Neural crest cell (in vitro differentiated cells): ENCODE measurements around the gene CYP2D6. TPM values are rescaled to one million over a fixed set of nuclear protein-coding genes. Genes with fewer than 3 reads are reported as not detected.

Experiments used
- DNase-seq: peaks from one replicate; pipeline ENCODE4 v3.0.0; 2021; ENCODE audit warnings: low read depth, mixed read lengths, low spot score
- H3K27ac Mint-ChIP-seq: one replicate; pipeline ENCODE4 v1.8.0; 2021; ENCODE audit warnings: mild to moderate bottlenecking, mixed read lengths; ENCODE audit not compliant: unreplicated experiment
- H3K27me3 Mint-ChIP-seq: 2 replicates; pipeline ENCODE4 v1.8.0; 2021; ENCODE audit warnings: low read depth, mild to moderate bottlenecking, mixed read lengths
- H3K36me3 Mint-ChIP-seq: 2 replicates; pipeline ENCODE4 v1.8.0; 2021; ENCODE audit warnings: low read depth, mild to moderate bottlenecking, mixed read lengths
- H3K4me1 Mint-ChIP-seq: 2 replicates; pipeline ENCODE4 v1.8.0; 2021; ENCODE audit warnings: mixed read lengths
- H3K4me3 Mint-ChIP-seq: one replicate; pipeline ENCODE4 v1.8.0; 2021; ENCODE audit warnings: mild to moderate bottlenecking, mixed read lengths
- H3K9me3 Mint-ChIP-seq: 2 replicates; pipeline ENCODE4 v1.8.0; 2021; ENCODE audit warnings: mixed read lengths
- total RNA-seq: library from RNA; stranded (reverse); gene quantifications from 2 replicates; pipeline ENCODE4 v1.2.1, GENCODE V29; 2021
- TF ChIP-seq, protein P1 (sequence below): fragments of 200-600 bp; sonication (generic); conservative IDR thresholded peaks from 2 replicates; pipeline ENCODE4 v1.5.0; 2021; ENCODE audit warnings: antibody characterized with exemption, mild to moderate bottlenecking

CYP2D6 gene
- total RNA-seq, 1 donor from 2014 or later = 3.7 TPM

DNA sequence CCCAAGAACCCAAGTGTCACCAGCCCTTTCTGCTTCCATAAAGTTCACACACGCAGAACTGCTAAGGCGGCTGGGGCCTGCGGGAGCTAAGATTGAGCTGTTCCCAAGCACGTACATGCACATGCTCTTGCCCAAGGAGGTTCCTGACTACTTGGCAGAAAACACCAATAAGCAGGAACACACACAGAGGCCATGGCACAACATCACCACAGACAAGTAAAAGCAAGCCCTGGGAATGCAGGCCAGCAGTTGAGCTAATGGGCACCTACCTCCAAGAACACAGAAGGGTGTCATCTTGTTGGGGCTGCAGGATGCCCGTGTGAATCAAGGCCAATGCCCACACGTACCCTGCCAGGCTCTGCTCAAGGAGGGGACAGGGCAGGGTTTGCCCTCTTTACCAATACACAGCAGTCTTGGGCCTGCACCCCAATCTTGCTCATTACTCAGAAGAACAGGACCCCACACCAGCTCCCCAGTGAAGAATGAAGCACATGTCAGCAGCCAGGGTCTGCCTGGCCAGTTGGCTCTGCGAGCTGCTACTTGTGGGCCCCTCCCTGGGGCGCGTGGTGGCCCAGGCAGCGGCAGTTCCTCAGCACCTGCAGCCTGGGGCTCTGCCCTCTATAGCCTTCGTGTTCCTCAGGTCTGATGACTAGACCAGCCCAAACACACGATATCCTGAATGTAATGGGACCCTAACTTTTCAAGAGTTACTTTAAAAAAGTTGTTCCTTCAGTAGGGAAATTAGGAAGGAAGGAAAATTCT, 32.3 kb upstream of the CYP2D6 start:
- no peak overlapping the region for H3K27ac Mint-ChIP-seq
- no peaks in the 10 kb centered on the region for H3K36me3 Mint-ChIP-seq
- no peaks in the 10 kb centered on the region for H3K9me3 Mint-ChIP-seq
- TF ChIP-seq, protein P1, sequence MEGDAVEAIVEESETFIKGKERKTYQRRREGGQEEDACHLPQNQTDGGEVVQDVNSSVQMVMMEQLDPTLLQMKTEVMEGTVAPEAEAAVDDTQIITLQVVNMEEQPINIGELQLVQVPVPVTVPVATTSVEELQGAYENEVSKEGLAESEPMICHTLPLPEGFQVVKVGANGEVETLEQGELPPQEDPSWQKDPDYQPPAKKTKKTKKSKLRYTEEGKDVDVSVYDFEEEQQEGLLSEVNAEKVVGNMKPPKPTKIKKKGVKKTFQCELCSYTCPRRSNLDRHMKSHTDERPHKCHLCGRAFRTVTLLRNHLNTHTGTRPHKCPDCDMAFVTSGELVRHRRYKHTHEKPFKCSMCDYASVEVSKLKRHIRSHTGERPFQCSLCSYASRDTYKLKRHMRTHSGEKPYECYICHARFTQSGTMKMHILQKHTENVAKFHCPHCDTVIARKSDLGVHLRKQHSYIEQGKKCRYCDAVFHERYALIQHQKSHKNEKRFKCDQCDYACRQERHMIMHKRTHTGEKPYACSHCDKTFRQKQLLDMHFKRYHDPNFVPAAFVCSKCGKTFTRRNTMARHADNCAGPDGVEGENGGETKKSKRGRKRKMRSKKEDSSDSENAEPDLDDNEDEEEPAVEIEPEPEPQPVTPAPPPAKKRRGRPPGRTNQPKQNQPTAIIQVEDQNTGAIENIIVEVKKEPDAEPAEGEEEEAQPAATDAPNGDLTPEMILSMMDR = no peak
- no peak for DNase-seq
- H3K4me3 Mint-ChIP-seq = no peak overlapping the region
- no peaks in the 10 kb centered on the region for H3K27me3 Mint-ChIP-seq
- H3K4me1 Mint-ChIP-seq = peaks cover 5% of the 10 kb centered on the region

GRCh38 chr22:42160830-42161696, 30.5 kb upstream of the CYP2D6 start:
- H3K36me3 Mint-ChIP-seq = no peaks in the 10 kb centered on the region
- peaks cover 5% of the 10 kb centered on the region for H3K4me1 Mint-ChIP-seq
- H3K27ac Mint-ChIP-seq = no peak overlapping the region
- DNase-seq = no peak
- no peaks in the 10 kb centered on the region for H3K27me3 Mint-ChIP-seq
- no peaks in the 10 kb centered on the region for H3K9me3 Mint-ChIP-seq
- H3K4me3 Mint-ChIP-seq = peak overlapping the region; percentile 44
- TF ChIP-seq, protein P1 = no peak

DNA sequence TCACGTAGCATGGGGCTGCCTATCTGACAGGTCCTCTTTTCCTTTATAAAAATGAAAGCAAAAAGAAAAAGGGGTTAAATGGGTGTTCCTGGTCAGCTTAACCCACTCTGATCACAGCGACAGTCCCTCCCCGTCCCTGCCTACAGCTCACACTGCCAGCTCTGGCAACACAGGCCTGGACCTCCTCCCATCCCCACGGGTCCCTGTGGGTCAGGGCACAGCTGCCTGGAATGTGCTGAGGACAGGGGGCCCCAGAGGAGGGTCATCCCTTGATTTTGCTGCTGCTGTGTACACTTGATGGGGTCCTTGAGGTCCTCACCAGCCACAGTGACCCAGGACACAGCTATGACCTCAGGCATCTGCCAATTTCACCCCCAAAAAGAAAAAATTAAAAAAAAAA, 29.6 kb upstream of the CYP2D6 start:
- no peak for DNase-seq
- no peaks in the 10 kb centered on the region for H3K9me3 Mint-ChIP-seq
- TF ChIP-seq, protein P1 = no peak
- H3K27ac Mint-ChIP-seq = no peak overlapping the region
- H3K4me3 Mint-ChIP-seq = no peak overlapping the region
- peaks cover 5% of the 10 kb centered on the region for H3K4me1 Mint-ChIP-seq
- no peaks in the 10 kb centered on the region for H3K36me3 Mint-ChIP-seq
- no peaks in the 10 kb centered on the region for H3K27me3 Mint-ChIP-seq

DNA sequence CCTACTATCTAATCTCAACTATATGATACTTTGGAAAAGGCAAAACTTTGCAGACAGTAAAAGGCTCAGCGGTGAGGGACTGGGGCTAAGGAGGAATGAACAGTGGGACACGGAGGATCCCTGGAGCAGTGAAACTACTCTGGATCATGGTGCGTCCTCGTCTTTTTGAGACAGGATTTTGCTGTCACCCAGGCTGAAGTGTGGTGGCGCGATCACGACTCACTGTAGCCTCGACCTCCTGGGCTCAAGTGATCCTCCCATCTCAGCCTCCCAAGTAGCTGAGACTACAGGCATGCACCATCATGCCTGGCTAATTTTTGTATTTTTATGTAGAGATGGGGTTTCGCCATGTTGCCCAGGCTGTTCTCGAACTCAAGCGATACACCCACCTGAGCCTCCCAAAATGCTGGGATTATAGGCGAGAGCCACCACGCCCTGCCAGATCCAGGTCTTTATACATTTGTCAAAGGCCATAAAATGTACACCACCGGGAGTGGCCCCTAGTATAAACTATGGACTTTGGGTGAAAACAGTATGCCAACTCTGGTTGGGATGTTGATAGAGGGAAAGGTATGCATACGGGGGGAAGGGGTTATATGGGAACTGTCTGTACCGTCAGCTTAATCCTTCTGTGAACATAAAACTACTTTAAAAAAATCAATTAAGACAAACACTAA, 28.0 kb upstream of the CYP2D6 start:
- Mint-ChIP-seq H3K27me3 (no peaks in the 10 kb centered on the region), H3K4me3 (no peak overlapping the region), H3K9me3 (no peaks in the 10 kb centered on the region), H3K27ac (no peak overlapping the region), H3K36me3 (peaks cover 4% of the 10 kb centered on the region), H3K4me1 (peaks cover 5% of the 10 kb centered on the region)
- no peak for DNase-seq
- TF ChIP-seq, protein P1 = no peak

DNA sequence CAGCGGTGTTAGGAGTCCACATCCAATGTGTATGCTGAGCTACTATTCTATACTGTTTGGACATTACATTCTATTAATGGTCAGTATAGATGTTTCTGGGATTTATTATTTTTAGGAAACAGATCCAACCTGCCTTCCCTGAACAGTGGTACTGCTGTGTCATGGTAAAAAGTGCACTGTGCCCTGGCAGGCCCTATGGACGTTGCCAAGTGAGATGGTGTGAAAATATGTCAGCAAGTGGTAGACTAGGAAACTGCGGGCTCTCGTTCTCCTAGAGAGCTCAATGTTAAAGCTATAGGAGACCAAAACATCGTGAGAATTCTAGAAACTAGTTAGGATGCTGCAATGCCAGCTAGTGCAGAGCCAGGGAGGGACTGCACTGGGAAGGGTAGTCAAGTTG, 26.0 kb upstream of the CYP2D6 start:
- no peak overlapping the region for H3K4me3 Mint-ChIP-seq
- TF ChIP-seq, protein P1 = no peak
- H3K27ac Mint-ChIP-seq = no peak overlapping the region
- no peaks in the 10 kb centered on the region for H3K9me3 Mint-ChIP-seq
- H3K27me3 Mint-ChIP-seq = no peaks in the 10 kb centered on the region
- peaks cover 5% of the 10 kb centered on the region for H3K4me1 Mint-ChIP-seq
- peaks cover 7% of the 10 kb centered on the region for H3K36me3 Mint-ChIP-seq
- DNase-seq = no peak
